Mucosa of gallbladder (tissue), 1 donor: ENCODE data around the gene SLC25A14. TPM values are rescaled to one million over a fixed set of nuclear protein-coding genes. Genes with fewer than 3 reads are reported as not detected.
A peak's percentile ranks its signal among the peaks of the same experiment; 100 is the strongest.

Source experiments
- DNase-seq: peaks from one replicate; pipeline ENCODE4 v3.0.0-alpha.2; 2020; ENCODE audit warnings: low spot score
- total RNA-seq: library from RNA; stranded (reverse); gene quantifications from one replicate; pipeline ENCODE4 v1.2.1, GENCODE V29; 2021
- donor health status: DM: no; HTN: no; CAD: no.

The SLC25A14 gene
- total RNA-seq, 1 donor from 2014 or later: 10.6 TPM

DNA sequence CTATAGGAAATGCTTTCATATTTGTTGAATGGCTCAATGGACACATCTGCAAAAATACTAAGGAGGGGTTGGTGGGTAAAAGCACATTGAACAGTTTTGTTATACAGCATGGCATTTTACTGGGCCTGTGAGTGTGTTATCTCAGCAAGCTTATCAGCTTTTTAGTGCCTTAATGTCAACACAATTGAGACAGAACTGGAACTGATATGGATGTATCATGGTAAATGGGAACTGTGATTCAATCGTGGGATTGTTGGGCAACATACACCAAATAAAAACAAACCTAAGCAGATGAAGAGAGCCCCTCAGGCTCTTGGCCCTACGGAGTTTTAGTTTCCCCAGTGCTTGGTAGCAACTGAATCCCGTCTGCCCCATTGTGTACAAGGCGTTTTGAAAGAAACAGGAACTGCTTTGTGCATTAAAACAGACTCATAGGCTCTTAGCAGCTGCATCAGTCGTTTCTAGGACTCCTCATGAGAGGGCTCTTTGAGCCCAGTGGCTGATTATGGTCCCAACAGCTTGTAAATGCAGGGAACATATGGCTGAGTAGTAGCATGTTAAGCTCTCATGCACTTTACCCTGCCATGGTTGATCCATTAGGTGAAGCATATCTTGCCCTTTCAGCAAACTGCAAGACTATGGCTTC lies 38.4 kb downstream of the SLC25A14 start:
- no peak for DNase-seq

DNA sequence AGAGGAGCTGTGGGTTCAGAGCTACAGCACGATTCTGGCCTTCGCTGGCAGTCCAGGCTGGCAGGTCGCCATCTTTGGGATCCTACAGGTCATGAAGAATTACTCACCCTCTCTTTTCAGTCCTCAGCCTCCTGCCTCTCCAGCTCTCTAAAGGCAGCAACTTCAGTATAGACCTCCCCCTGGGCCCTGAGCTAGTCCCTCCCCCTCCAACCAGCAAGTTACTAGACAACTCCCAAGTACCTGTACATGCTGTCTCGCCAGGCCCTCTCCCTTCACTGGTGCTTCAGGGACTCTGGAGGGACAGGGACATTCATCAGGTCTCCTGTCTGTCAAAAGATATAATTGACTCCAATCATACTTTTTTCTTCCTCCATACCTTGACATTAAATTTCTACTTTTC lies 45.8 kb downstream of the SLC25A14 start, which contains the start of gene GPR119:
GPR119 (minus strand) TSS at position 155 of the 400 bp plus-strand sequence. CDS start 227 bp downstream, outside the sequence.
- DNase-seq: no peak

DNA sequence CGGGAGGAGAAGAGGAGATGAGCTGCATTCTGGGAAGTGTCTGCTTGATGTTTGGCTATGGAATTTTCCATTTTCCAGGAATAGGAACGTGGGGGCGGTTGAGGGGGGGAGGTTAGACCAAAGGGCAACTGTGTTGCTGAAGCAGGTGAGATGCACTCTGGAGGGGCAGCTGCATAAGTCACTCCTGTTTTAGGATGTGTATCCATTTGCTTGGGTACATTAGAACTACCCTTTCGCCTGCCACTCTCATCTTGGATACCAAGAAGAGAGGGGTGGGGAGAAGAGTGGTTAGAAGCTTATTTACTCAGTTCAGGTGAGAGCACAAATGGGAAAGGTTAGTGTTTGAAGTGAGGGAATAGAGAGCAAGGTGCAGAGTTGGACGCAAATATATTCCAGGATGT lies 46.7 kb downstream of the SLC25A14 start:
- no peak for DNase-seq

DNA sequence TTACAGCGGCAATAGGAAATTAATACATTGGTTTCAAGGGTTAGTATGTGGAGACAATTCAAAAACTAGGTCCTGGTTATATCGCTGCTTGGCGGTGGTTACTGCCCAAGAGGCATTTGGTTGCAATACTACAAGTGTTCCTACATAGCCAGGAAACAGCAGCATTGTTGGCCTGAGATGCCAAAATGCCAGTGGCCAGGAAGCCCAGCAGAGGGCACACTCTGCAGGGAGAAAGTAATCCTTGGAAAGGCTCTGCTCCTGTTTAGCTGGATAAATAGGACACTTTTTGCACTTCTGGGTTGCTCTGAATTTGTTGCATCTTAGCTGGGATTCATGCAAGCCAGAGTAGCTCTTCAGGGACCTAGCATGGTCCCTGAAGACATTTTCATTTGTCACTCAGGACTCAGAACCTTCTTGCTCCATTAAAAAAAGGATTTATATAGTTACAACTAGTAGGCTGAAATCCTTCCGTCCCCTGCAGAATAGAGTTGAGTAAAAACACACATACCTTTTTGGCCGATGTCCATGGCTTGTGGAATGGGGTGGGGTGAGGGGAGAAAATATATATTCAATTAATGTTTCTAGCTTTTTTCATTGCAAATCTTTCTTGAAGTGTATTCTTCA lies 53.8 kb downstream of the SLC25A14 start:
- peak; percentile 23 for DNase-seq

DNA sequence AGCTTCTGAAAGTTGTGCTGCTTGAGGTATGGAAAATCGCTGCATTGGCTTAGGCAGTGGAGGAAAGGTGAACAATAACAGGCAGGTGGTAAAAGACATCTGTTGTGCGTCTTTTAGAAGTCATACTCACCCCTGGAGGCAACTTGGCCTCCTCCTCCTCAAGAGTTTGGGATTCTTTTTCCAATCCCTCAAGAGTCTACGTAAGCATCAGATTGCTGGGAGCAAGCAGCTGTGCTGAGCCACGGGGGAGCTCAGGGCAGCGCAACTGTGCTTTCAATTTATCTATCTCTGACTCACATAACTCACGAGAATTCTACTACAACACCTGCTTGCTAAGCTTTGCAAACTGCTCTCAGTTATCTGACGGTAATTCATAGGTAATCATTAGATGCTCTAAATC lies 55.6 kb downstream of the SLC25A14 start:
- no peak for DNase-seq

DNA sequence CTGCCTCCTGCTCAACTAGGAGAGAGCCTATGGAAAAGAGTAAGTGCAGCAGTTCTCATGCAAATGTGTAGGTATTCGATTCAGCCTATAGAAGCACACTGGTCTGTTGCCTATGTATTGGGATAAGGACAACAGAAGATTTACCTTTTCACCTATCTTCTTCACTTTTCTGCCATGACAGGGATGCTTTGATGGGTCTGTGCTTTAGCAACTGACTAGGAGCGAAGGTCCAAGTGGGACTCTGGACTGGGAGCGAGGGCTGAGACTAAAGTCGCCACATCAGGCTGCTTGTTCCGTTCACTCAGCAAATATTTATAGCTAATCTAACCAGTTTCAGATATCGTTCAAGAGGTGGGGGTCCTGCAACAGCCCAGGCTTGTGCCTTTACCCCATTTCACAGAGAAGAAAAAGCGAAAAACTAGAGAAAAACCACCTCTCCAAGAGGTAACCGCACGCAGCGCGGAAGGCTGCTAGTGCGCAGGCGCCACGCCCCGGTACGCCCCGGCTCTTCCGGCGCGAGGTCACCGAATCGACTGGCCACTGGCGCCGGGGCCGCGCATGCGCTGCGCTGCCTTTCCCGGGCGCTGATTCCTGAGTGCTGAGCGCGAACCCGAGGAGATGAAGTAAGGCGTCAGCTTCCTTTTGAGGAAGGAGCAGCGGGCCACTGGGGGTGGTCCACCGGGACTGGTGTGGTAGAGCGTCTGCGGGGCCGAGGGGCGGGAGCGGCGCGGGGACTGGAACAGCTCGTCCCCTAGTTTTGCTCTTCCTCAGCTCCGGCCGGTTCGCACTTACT lies 61.9 kb downstream of the SLC25A14 start, which contains the start of gene RBMX2:
RBMX2 (plus strand) TSS at position 573 of the 793 bp plus-strand sequence; CDS start at position 619, 46 bp downstream.
- DNase-seq: peak; percentile 64

DNA sequence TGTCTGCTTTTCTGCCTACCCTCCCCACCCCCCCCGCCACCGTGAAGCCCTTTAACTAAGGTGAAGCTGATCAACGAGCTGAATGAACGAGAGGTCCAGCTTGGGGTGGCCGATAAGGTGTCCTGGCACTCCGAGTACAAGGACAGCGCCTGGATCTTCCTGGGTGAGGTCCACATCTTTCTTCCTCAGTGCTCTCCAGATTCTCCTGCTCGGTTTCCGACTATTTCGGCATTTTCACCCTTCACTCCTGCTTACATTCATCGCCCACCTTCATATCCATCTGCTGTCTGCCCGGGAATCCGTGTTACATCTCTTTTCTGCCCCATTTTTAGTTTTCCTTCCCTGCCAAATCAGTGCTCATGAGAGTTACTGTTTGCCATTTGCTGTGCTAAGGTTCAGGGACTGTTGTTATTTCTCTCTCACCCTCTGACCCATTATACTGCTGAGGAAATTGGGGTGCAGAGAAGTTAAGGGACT lies 62.5 kb downstream of the SLC25A14 start:
- no peak for DNase-seq

DNA sequence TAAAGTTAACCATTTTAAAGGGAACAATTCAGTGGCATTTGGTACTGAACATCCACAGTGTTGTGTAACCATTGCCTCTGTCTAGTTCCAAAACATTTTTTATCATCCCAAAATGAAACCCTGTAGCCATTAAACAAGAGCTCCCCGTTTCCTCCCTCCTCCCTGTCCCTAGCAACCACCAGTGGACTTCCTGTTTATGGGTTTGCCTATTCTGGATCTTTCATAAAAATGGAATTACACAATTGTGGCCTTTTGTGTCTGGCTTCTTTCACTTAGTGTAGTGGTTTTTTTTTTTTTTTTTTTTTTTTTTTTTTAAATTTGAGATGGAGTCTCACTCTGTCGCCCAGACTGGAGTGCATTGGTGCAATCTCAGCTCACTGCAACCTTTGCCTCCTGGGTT lies 73.7 kb downstream of the SLC25A14 start:
- DNase-seq: no peak

DNA sequence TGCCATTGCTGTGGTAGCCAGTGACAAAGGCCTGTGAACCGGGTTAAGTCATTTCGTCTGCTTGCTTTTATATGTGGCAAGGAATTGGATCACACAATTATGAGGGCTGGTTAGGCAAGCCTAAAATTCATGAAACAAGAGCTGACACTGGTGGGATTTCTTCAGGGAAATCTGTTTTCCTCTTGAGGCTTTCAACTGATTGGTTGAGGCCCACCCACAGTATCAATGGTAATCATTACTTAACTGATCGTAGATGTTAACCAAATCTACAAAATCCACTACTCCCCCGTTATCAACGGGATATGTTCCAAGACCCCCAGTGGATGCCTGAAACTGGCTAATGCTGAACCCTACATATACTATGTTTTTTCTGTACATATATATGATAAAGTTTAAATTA lies 75.1 kb downstream of the SLC25A14 start:
- DNase-seq: no peak

DNA sequence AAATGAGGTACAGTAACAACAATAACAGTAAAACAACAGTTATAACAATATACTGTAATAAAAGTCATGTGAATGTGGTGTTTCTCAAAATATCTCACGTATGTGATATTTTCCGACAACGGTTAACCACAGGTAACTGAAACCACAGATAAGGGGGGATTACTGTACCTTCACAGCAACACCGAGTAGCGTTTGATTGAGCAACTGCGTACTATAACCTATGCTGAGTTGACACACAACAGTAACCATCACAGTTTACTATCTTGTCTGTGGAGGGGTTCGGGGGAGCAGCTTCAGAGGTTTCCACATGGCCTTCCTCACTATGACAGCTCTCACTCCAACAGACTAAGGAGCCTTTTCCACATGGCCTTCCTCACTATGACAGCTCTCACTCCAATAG lies 75.5 kb downstream of the SLC25A14 start:
- DNase-seq: no peak

DNA sequence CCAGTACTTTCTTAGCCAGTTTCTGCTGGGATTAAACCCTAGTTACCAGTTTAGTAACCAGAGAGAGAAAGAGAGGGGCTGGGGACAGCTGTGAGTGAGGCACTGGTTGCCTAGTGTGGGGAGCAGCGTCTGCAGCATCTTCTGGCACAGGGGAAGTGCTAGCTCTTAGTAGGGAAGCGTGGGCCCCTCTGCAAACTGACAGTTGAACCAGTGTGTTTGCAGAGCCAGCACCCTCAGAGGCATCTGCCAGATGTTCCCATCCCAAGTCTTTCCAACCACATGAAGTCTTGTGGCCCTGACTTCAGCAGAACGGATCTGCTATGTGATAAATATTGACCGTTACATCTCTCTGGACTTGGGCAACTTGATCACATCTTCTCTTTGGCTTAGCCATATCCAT lies 77.1 kb downstream of the SLC25A14 start:
- DNase-seq: no peak

DNA sequence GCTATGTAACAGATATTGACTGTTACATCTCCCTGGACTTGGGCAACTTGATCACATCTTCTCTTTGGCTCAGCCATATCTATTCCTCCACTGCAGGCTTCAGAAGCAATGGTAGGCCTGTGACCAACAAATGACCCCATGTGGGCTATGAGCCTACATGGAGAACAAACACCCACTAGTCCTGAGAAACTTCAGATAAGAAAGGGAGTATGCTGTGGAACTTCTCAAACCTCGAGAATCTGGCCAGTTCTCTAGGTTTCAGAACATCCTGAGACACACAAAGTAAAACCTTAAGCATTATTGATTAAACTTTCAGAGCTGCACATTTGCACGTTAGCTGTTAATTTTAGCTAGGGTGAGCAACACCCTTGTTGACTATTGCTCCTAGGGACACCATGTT lies 78.3 kb downstream of the SLC25A14 start:
- DNase-seq: no peak

DNA sequence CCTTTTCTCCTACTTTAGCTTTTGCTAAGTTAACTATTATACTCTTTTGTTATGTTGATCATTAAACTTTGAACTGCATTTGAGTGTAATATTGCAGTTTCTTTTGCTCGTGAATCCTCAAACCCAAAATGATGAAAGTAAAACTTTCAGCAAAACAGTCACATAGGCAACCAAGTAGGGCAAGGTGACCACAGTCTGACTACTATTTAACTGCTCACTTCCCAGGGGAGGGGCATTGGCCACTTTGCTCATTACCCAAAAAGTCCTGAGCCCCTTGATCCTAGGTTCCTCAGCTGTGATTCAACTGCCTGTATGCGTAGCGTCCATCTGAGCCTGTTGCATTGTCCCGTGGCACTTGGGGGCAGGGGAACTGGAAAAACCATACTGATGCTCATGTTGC lies 79.0 kb downstream of the SLC25A14 start:
- no peak for DNase-seq

DNA sequence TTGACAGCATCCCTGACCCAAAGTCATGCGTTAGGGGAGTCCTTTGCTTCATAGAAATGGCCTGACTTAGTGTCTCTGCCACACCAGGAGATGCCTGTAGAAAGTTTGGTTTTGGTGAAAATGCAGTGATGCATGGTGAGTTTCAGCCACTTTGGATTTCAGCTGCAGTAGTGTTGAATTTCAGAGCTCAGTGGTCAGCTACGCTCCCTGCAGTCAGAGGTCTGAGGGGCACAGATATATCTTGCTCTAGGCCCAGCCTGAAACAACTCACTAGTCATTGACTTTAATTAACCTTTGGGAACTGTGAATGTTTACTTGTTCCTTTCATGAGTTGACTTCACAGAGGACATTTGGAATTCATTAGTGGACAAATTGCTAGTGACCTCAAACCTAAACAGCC lies 79.5 kb downstream of the SLC25A14 start:
- DNase-seq: no peak

Other genes starting within 250 kb of the SLC25A14 start
- gene ELF4, start 229.4 kb upstream of the SLC25A14 start, total RNA-seq: 12.5 TPM
- gene AIFM1, start 174.1 kb upstream of the SLC25A14 start, total RNA-seq: 41.3 TPM
- 1.2 TPM for gene RAB33A, start 168.0 kb upstream of the SLC25A14 start, total RNA-seq
- gene ZNF280C, start 71.0 kb upstream of the SLC25A14 start, total RNA-seq: 3.8 TPM
- gene GPR119, start 45.8 kb downstream of the SLC25A14 start, total RNA-seq: not detected
- 14.4 TPM for gene RBMX2, start 62.1 kb downstream of the SLC25A14 start, total RNA-seq